Nephron progenitor cell (in vitro differentiated cells): ENCODE measurements around the gene ZNF142.

Experiments
- DNase-seq: peaks from one replicate; pipeline ENCODE4 v3.0.0; 2021
- H3K27ac Mint-ChIP-seq: 2 replicates; pipeline ENCODE4 v1.8.0; 2021; ENCODE audit warnings: mild to moderate bottlenecking, moderate library complexity, mixed read lengths
- H3K27me3 Mint-ChIP-seq: 2 replicates; pipeline ENCODE4 v1.8.0; 2021; ENCODE audit warnings: mild to moderate bottlenecking, low read depth, mixed read lengths; ENCODE audit not compliant: poor library complexity
- H3K36me3 Mint-ChIP-seq: 2 replicates; pipeline ENCODE4 v1.8.0; 2021; ENCODE audit warnings: low read depth, mixed read lengths
- H3K4me1 Mint-ChIP-seq: 2 replicates; pipeline ENCODE4 v1.8.0; 2021; ENCODE audit warnings: mixed read lengths
- H3K4me3 Mint-ChIP-seq: 2 replicates; pipeline ENCODE4 v1.8.0; 2021; ENCODE audit warnings: mild to moderate bottlenecking, moderate library complexity, mixed read lengths
- H3K9me3 Mint-ChIP-seq: 2 replicates; pipeline ENCODE4 v1.8.0; 2021; ENCODE audit warnings: mild to moderate bottlenecking, moderate library complexity, mixed read lengths
- TF ChIP-seq, protein P1 (sequence below): fragments of 200-600 bp; sonication (generic); IDR thresholded peaks from 2 replicates; pipeline ENCODE4 v1.5.0; 2021; ENCODE audit warnings: antibody characterized with exemption

Gene ZNF142

DNA sequence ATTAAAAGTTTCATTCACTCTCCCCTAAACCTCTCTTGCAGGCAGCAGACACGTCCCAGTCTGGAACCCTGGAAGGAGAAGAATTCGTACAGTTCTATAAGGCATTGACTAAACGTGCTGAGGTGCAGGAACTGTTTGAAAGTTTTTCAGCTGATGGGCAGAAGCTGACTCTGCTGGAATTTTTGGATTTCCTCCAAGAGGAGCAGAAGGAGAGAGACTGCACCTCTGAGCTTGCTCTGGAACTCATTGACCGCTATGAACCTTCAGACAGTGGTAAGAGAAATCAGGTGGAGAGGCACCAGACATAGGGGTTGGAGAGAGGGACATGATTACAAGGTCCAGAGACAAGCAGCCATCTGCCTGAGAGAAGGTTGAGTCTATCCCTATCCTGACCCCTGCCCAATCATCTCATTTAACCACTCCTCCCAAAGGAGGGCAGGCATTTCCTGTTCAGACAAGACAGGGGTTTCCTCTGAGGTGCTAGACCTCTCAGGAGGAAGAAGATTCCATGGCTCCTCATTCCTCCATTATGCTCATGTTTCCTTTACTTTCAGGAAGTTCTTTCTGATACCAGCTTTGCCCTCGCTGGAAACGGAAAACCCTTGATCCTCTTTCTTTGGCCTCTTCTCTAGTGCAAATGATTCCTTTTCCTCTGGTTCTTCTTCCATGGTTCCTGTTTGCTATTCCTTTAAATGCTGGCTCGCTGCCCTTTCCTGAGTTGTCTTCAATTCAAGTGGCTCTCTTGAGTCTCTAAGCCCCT is 36.6 kb downstream of the ZNF142 start:
- Mint-ChIP-seq H3K9me3 (no peaks in the 10 kb centered on the region), H3K27ac (no peak overlapping the region), H3K4me1 (no peaks in the 10 kb centered on the region), H3K4me3 (no peak overlapping the region), H3K36me3 (no peaks in the 10 kb centered on the region), H3K27me3 (peaks cover 8% of the 10 kb centered on the region)
- TF ChIP-seq, protein P1, sequence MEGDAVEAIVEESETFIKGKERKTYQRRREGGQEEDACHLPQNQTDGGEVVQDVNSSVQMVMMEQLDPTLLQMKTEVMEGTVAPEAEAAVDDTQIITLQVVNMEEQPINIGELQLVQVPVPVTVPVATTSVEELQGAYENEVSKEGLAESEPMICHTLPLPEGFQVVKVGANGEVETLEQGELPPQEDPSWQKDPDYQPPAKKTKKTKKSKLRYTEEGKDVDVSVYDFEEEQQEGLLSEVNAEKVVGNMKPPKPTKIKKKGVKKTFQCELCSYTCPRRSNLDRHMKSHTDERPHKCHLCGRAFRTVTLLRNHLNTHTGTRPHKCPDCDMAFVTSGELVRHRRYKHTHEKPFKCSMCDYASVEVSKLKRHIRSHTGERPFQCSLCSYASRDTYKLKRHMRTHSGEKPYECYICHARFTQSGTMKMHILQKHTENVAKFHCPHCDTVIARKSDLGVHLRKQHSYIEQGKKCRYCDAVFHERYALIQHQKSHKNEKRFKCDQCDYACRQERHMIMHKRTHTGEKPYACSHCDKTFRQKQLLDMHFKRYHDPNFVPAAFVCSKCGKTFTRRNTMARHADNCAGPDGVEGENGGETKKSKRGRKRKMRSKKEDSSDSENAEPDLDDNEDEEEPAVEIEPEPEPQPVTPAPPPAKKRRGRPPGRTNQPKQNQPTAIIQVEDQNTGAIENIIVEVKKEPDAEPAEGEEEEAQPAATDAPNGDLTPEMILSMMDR, result no peak
- no peak for DNase-seq

DNA sequence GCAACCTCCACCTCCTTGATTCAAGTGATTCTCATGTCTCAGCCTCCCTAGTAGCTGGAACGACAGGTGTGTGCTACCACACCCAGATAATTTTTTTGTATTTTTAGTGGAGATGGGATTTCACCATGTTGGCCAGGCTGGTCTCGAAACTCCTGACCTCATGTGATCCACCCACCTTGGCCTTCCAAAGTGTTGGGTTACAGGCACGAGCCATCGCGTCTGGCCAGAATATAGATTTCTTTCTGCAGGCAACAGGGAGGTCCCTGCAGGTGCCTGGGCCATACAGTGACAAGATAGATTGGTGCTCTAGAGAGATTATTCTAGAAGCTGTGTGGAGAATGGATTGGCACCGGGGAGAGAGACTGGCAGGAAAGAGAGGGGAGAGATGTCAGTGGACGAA is 38.4 kb downstream of the ZNF142 start:
- TF ChIP-seq, protein P1, result no peak
- Mint-ChIP-seq H3K27ac (no peak overlapping the region), H3K9me3 (no peaks in the 10 kb centered on the region), H3K36me3 (no peaks in the 10 kb centered on the region), H3K4me3 (no peak overlapping the region), H3K4me1 (no peaks in the 10 kb centered on the region), H3K27me3 (peaks cover 5% of the 10 kb centered on the region)
- DNase-seq, result no peak

DNA sequence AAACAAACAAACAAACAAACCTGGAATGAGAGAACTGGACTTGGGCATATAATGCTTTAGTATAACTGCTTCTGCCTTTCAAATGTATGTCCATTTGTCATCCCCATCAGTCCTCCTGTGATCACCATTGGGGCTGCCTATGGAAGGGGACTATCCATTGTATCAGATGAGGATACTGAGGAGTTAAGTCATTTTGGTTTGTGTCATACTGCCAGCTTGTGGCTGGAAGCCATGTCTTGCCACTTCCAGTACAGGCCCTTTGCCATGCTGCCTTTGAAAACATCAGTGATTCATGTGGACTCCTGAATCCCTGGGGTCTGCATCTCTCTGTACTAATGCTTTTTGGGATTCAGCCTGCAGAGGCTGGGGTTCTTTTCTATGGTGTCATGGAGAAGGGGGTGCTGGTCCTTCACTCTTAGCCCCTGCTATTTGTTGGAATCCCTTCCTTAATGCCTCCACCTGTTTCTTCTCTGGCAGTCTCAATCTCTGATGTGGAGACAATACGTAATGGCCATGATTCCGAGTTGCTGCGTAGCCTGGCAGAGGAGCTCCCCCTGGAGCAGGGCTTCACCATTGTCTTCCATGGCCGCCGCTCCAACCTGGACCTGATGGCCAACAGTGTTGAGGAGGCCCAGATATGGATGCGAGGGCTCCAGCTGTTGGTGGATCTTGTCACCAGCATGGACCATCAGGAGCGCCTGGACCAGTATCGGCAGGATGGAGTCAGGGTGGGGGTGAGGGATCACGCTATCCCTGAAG is 41.1 kb downstream of the ZNF142 start:
- no peak for DNase-seq
- Mint-ChIP-seq H3K4me1 (no peaks in the 10 kb centered on the region), H3K27me3 (peaks cover 21% of the 10 kb centered on the region), H3K9me3 (no peaks in the 10 kb centered on the region), H3K36me3 (no peaks in the 10 kb centered on the region), H3K4me3 (no peak overlapping the region), H3K27ac (peak overlapping the region; percentile 42)
- TF ChIP-seq, protein P1, result no peak

DNA sequence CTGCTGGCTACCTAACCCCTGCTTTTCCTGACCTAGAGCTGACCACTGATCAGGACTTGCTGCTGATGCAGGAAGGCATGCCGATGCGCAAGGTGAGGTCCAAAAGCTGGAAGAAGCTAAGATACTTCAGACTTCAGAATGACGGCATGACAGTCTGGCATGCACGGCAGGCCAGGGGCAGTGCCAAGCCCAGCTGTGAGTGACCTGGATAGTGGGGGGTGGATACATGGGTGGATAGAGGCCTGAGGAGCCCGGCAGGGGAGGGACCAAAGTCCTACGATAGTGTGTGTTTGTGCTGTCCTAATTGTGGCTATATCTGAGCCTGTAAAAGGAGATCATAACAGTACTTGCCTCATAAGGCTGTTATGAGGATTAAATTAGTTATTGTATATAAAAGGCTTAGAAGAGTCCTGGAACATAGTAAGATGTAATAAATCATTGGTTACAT is 43.5 kb downstream of the ZNF142 start:
- no peaks in the 10 kb centered on the region for H3K36me3 Mint-ChIP-seq
- TF ChIP-seq, protein P1, result no peak
- peaks cover 29% of the 10 kb centered on the region for H3K27me3 Mint-ChIP-seq
- H3K4me1 Mint-ChIP-seq, result no peaks in the 10 kb centered on the region
- no peak overlapping the region for H3K4me3 Mint-ChIP-seq
- H3K9me3 Mint-ChIP-seq, result no peaks in the 10 kb centered on the region
- DNase-seq, result no peak
- no peak overlapping the region for H3K27ac Mint-ChIP-seq

DNA sequence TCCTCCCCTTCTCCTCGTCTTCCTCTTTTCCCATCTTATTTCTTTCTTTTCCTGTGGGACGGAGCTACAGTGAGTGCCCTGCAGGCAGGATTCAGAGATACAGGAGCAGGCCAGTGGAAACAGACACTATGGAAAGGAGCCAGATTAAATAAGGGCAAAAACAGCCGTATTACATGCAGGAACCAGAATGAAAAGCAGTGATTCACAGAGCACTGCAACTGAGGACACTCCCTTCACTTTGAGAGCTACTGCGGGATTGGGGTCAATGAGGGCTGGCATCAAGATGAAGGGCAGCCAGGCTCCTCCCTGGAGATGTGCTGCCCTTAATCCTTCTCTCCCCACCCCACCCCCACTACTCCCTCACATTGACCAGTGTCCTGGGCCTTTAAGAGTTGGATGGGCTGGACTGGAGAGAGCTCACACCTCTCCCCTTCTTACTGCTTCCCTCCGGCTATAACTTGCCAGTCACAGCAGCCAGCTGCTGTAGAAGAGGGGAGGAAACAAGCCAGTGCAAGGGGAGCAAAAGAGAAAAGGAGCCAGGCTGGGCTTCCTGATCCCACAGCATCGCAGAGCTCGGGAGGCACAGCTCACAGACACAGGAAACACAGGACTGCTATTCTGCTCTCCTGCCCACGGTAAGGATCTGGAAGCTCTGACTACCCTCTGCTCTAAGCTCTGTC is 51.8 kb downstream of the ZNF142 start, which contains the start of gene PLCD4:
Gene PLCD4, plus strand, starts transcription at position 464 of the 680 bp plus-strand sequence. CDS start 7,841 bp downstream, outside the sequence.
- peaks cover 27% of the 10 kb centered on the region for H3K27me3 Mint-ChIP-seq
- peak within 1 kb of the TSS; percentile 55 for H3K4me3 Mint-ChIP-seq
- H3K27ac Mint-ChIP-seq, result peak within 1 kb of the TSS; percentile 86
- TF ChIP-seq, protein P1, result no peak
- peak; percentile 15 for DNase-seq
- no peaks in the 10 kb centered on the region for H3K9me3 Mint-ChIP-seq
- H3K36me3 Mint-ChIP-seq, result no peaks in the 10 kb centered on the region
- H3K4me1 Mint-ChIP-seq, result peaks cover 28% of the 10 kb centered on the region
